Putamen (tissue), 1 donor: ENCODE measurements around the gene MND1.
"Not testable (repeated sequence)": the region's sequence is repeated elsewhere in the genome, so short reads cannot be mapped to it uniquely, and the experiment has no call there.

Experiments used
- DNase-seq: peaks from one replicate; pipeline ENCODE4 v3.0.0-alpha.2; 2016; ENCODE audit warnings: low spot score

Gene MND1

DNA sequence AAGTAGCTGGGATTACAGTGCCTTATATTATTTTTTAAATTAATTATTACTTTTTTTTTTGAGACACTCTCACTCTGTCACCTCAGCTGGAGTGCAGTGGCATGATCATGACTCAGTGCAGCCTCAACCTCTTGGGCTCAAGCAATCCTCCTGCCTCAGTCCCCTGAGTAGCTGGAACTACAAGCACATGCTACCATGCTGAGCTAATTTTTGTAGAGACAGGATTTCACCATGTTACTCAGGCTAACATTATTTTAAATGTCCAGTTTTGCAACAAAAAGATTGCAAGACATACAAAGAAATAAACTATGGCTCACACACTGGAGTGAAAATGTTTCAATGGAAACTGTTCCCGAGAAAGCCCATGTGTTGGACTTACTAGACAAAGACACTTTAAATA is 59.2 kb downstream of the MND1 start:
- no peak for DNase-seq

DNA sequence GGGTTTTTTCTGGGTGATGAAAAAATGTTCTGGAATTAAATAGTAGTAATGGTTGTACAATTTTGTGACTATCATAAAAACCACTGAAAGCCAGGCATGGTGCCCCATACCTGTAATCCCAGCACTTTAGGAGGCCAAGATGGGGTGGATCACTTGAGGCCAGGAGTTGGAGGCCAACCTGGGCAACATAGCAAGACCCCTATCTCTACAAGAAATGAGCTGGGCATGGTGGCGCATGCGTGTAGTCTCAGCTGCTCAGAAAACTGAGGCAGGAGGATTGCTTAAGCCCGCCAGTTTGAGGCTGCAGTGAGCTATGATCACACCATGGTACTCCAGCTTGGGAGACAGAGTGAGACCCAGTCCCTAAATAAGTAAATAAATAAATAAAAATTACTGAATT is 63.4 kb downstream of the MND1 start:
- DNase-seq, result no peak

- no peak for DNase-seq
These were observed 64.4 kb downstream of the MND1 start for GRCh38 chr4:153408932-153409331.

DNA sequence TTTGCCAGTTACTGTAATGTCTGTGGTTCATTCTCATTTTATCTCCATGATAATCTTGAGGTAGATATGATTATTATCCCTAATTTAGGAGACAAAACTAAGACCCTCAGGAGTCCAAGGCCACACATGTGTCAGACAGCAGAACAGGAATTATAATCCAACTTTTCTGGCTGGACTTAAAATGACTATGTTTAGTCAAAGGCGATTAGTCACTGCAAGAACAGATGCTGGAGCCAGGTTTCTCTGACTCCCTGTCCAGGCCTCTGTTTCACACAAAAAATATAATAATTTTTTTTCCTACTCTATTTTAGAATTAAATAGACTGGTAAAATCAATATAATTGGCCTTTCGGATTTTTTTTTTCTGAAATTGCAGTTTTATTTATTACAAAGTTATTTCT is 64.9 kb downstream of the MND1 start:
- no peak for DNase-seq

GRCh38 chr4:153409924-153410501 is 65.5 kb downstream of the MND1 start:
- DNase-seq, result no peak

- DNase-seq, result no peak
These were observed 69.4 kb downstream of the MND1 start for GRCh38 chr4:153413842-153414241.

- not testable (repeated sequence) for DNase-seq
These were observed 72.0 kb downstream of the MND1 start for GRCh38 chr4:153416456-153416855.

DNA sequence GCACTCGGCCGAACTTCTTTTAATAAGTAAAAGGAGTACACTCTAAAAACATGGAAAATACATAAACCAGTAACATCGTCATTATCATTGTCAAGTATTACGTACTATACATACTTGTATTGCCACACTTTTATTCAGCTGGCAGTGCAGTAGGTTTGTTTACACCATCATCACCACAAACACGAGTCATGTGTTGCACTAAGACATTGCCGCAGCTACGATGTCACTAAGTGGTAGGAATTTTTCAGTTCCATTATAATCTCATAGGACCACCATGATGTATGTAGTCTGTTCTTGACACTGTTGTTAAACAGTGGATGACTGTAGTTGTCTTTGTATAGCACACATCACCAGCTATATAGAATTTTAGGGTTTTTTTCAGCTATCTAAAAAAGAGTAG is 73.6 kb downstream of the MND1 start:
- no peak for DNase-seq

GRCh38 chr4:153418558-153418957 is 74.1 kb downstream of the MND1 start:
- no peak for DNase-seq

DNA sequence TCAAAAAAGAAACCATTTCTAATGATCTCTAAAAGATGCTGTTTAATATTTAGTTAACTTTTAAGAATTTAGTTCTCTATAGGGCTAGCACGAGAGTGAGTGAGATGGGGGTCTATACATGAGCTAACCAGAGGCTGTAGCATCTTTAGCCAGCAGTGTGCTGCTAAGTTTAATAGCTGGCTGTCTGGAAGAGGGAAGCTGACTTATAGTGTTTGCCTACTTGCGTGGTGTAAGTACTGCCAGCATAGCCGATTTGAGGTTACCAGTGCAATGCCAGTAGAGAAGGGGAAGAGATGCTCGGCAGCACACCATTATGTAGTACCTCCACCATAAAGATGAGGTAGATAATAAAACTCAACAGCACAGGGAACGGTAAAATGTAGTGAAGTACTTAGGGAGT is 74.5 kb downstream of the MND1 start:
- DNase-seq, result no peak

DNA sequence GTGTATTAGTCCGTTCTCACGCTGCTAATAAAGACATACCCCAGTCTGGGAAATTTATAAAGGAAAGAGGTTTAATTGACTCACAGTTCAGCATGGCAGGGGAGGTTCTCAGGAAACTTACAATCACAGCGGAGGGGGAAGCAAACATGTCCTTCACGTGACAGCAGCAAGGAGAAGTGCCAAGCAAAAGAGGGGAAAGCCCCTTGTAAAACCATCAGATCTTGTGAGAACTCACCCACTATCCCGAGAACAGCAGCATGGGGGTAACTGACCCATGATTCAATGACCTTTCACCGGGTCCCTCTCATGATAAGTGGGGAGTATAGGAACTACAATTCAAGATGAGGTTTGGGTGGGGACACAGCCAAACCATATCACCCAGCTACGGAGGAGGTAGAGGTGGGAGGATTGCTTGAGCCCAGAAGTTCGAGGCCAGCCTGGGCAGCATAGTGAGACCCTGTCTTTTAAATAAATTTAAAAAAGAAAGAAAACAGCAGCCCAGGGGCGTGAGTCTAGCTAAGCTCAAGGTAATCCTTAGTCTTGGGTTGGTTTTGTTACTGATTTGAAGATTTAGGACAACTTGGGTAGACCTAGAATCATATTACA is 75.3 kb downstream of the MND1 start:
- no peak for DNase-seq

DNA sequence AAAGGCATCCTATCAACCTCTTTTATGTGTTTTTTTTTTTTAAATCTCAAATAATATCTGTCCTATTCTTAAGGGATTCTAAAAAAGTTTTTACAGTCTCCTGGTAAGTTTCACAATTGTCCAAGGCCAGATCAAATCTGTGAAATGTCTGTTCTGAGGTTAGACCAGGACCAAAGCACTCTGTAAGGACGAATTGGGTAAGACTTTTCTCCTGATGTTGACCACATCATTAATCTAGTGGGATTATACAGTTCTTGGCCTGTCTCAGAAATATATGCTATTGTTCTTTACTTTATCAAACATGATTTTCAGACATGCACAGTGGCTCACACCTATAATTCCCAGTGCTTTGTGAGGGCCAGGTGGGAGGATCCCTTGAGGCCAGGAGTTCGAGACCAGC is 75.9 kb downstream of the MND1 start:
- DNase-seq, result no peak

- DNase-seq, result no peak
These were observed 77.5 kb downstream of the MND1 start for GRCh38 chr4:153421941-153422340.

- no peak for DNase-seq
These were observed 81.9 kb downstream of the MND1 start for GRCh38 chr4:153426207-153426885.

DNA sequence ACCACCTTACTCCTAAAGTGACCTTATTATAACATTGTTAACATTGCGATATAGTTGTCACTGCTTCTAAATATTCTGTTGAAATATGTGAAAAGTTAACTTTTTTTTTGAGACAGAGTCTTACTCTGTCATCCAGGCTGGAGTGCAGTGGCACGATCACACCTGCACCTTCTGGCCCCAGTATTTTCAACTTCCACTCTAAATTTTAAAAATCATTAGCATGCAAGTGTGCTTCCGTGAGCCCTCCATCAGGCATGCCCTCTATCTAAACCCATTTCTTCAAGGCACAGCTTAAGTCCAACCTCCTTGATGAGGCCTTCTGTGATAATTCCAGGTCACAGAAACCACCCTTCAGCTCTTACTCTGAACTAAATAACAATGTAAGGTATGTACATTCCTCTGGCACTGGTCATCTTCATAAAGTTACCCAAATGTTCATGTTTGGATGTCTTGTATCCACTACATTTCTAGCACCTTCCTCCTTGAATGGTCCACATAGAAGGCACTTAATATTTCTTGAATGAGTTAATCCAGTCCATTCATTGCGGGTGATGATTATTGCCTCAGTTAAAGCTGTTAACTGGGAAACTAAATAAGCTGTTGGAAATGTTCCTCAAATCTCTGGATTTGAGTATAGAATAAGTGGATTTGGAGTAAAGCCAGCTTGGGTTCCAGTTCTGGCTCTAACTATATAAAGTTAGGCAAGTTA is 83.0 kb downstream of the MND1 start:
- DNase-seq, result no peak

- no peak for DNase-seq
These were observed 84.5 kb downstream of the MND1 start for GRCh38 chr4:153428941-153429475.

GRCh38 chr4:153432965-153433753 is 88.7 kb downstream of the MND1 start:
- no peak for DNase-seq

GRCh38 chr4:153433754-153434105 is 89.2 kb downstream of the MND1 start:
- no peak for DNase-seq

GRCh38 chr4:153434190-153434589 is 89.7 kb downstream of the MND1 start:
- DNase-seq, result no peak

- DNase-seq, result no peak
These were observed 94.6 kb downstream of the MND1 start for GRCh38 chr4:153438916-153439756.

DNA sequence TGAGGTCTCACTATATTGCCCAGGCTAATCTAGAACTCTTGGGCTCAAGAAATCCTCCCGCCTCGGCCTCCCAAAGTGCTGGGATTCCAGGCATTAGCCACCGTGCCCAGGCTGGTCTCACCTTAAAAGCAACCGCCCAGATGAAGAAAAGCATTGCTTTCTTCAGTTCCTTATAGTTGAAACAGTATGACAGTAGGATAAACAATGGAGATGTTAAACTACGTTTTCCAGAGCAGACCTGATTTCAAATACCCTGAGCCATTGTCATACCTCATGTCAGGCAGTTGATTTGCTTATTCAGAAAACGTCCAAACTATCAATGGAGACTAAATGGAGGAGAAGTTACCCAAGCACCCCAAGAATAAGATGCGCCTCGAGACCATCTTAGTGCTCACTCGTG is 95.3 kb downstream of the MND1 start:
- DNase-seq, result no peak
